ENCODE results near the gene SEC14L5.

DNA sequence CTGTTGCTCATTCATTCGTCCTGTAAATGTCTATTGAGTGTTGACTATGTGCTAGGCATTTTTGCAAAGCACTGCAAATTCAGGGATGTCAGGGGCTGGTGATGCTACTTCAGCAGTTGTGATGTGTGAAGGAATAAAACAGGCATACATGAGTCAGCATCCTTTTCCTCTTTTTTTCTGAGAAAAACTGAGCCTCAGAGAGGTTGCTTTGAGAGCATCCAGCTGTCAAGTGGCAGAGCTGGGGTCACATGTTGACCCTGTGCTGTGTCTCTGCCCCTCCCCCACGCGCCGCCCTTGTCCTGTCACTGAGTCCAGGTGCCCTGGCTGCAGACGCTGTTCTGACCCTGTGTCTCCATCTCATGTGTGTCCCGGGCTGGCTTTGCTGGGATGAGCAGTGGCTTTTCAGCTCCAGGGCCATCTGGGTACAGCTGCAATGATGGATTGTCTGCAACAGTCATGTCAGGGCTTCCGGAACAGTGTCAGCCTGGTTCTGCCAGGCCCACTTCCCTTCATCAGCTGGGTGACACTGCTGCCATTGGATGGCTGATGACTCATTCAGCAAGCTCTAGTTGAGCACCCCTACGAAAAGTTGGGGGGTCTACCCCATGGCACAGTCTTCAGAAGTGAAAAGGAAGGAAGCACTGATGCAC is 14.9 kb downstream of the SEC14L5 start:
- TF ChIP-seq, protein P1, sequence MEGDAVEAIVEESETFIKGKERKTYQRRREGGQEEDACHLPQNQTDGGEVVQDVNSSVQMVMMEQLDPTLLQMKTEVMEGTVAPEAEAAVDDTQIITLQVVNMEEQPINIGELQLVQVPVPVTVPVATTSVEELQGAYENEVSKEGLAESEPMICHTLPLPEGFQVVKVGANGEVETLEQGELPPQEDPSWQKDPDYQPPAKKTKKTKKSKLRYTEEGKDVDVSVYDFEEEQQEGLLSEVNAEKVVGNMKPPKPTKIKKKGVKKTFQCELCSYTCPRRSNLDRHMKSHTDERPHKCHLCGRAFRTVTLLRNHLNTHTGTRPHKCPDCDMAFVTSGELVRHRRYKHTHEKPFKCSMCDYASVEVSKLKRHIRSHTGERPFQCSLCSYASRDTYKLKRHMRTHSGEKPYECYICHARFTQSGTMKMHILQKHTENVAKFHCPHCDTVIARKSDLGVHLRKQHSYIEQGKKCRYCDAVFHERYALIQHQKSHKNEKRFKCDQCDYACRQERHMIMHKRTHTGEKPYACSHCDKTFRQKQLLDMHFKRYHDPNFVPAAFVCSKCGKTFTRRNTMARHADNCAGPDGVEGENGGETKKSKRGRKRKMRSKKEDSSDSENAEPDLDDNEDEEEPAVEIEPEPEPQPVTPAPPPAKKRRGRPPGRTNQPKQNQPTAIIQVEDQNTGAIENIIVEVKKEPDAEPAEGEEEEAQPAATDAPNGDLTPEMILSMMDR (IDR thresholded peaks at IDR 0.05 in 8 of 11, conservative IDR thresholded peaks at IDR 0.05 in 3 of 11): no peak
- TF ChIP-seq POLR2A (IDR thresholded peaks at IDR 0.05): no peak
- TF ChIP-seq POLR2AphosphoS5 (IDR thresholded peaks at IDR 0.05): no peak

Data from spleen (tissue), 7 donors.